ENCODE data around the gene LARP1. TPM values are rescaled to one million over a fixed set of nuclear protein-coding genes. Genes with fewer than 3 reads are reported as not detected.
A peak's percentile ranks its signal among the peaks of the same experiment; 100 is the strongest.

LARP1 gene
- total and polyA plus RNA-seq, 12 donors = 26.4 to 197 (median 163) TPM

- no peaks in the 10 kb centered on the region for H3K9me3 ChIP-seq
- H3K27ac ChIP-seq = peak overlapping the region in 9 of 10 donors; percentile 39 to 79 (median 62)
- no peak for TF ChIP-seq CTCF (IDR thresholded peaks at IDR 0.05)
- DNase-seq (no peak), ATAC-seq (peak in 5 of 8 donors; percentile 15 to 22 (median 18))
- intact Hi-C loops (cut with DNase I) = no loop called here
- no peak overlapping the region for H3K4me3 ChIP-seq
- 47 to 57% methylated on average over 1 of the region's 1 CpG for WGBS, 2 donors
- no peaks in the 10 kb centered on the region for H3K36me3 ChIP-seq
- no peaks in the 10 kb centered on the region for H3K27me3 ChIP-seq
- peaks cover 25 to 100% (median 96%) of the 10 kb centered on the region in 9 donors for H3K4me1 ChIP-seq
Measured at GRCh38 chr5:154782812-154783592, 27.8 kb downstream of the LARP1 start.

- H3K4me3 ChIP-seq = no peak overlapping the region
- peaks cover 31 to 100% (median 93%) of the 10 kb centered on the region in 9 donors for H3K4me1 ChIP-seq
- 62% methylated on average over 11 of the region's 11 CpGs for WGBS, 2 donors
- intact Hi-C loops (cut with DNase I) = no loop called here
- no peaks in the 10 kb centered on the region for H3K36me3 ChIP-seq
- peak; percentile 59 to 79 (median 70) for ATAC-seq
- DNase-seq = peak in 1 of 2 donors; percentile 24
- H3K27me3 ChIP-seq = no peaks in the 10 kb centered on the region
- H3K9me3 ChIP-seq = no peaks in the 10 kb centered on the region
- peak overlapping the region in 9 of 10 donors; percentile 39 to 79 (median 62) for H3K27ac ChIP-seq
- no peak for TF ChIP-seq CTCF (IDR thresholded peaks at IDR 0.05)
Measured at GRCh38 chr5:154783774-154784460, 28.7 kb downstream of the LARP1 start.

GRCh38 chr5:154784856-154785255 lies 29.7 kb downstream of the LARP1 start:
- H3K27ac ChIP-seq = peak overlapping the region in 3 of 10 donors; percentile 51 to 79 (median 62)
- TF ChIP-seq CTCF (IDR thresholded peaks at IDR 0.05) = no peak
- H3K4me1 ChIP-seq = peaks cover 31 to 100% (median 85%) of the 10 kb centered on the region in 9 donors

GRCh38 chr5:154786414-154786813 lies 31.2 kb downstream of the LARP1 start:
- intact Hi-C loops (cut with DNase I) = no loop called here
- 46 to 55% methylated on average over 2 of the region's 2 CpGs for WGBS, 2 donors
- DNase-seq = no peak
- ATAC-seq = no peak
- Histone ChIP-seq H3K36me3 (peaks cover 0 to 18% (median 12%) of the 10 kb centered on the region in 9 donors), H3K4me3 (no peak overlapping the region), H3K27me3 (no peaks in the 10 kb centered on the region), H3K4me1 (peaks cover 31 to 87% (median 71%) of the 10 kb centered on the region in 9 donors), H3K9me3 (no peaks in the 10 kb centered on the region), H3K27ac (peak overlapping the region in 4 of 10 donors; percentile 2 to 21 (median 6))
- TF ChIP-seq CTCF (IDR thresholded peaks at IDR 0.05) = no peak

More at GRCh38 chr5:154784856-154785255, 29.7 kb downstream of the LARP1 start:
- H3K36me3 ChIP-seq = peaks cover 0 to 2% (median 0%) of the 10 kb centered on the region in 9 donors
- DNase-seq (no peak), ATAC-seq (no peak)
- H3K4me3 ChIP-seq = no peak overlapping the region
- H3K27me3 ChIP-seq = no peaks in the 10 kb centered on the region
- intact Hi-C loops (cut with DNase I) = no loop called here
- WGBS, 2 donors = 74 to 79% methylated on average over 2 of the region's 2 CpGs
- no peaks in the 10 kb centered on the region for H3K9me3 ChIP-seq

Data from heart right ventricle (tissue), 16 donors.